Calu3 (cell line): ENCODE data around the gene DUSP9. TPM values are rescaled to one million over a fixed set of nuclear protein-coding genes. Genes with fewer than 3 reads are reported as not detected.

Experiments used
- BruUV-seq: library from RNA; stranded (reverse); fragments of 400-500 nt; replicated peaks from 2 replicates; lab custom pipeline; 2021; lab: Mats Ljungman, UMichigan
- CTCF ChIA-PET: fragments of 300-600 bp; sonication (Branson Sonifier 250); formaldehyde crosslinking; loops from one replicate; lab custom pipeline; 2022; ENCODE audit warnings: antibody characterized with exemption; lab: Charles Lee
- DNase-seq: peaks from one replicate; pipeline ENCODE4 v3.0.0; 2022
- H3K27ac Mint-ChIP-seq: one replicate; pipeline ENCODE4 v1.8.0; 2022; ENCODE audit warnings: mixed read lengths; ENCODE audit not compliant: unreplicated experiment
- H3K27me3 Mint-ChIP-seq: one replicate; pipeline ENCODE4 v1.8.0; 2022; ENCODE audit warnings: mixed read lengths; ENCODE audit not compliant: unreplicated experiment
- H3K36me3 Mint-ChIP-seq: one replicate; pipeline ENCODE4 v1.8.0; 2022; ENCODE audit warnings: mild to moderate bottlenecking, moderate library complexity, mixed read lengths; ENCODE audit not compliant: insufficient read depth, unreplicated experiment
- H3K4me1 Mint-ChIP-seq: one replicate; pipeline ENCODE4 v1.8.0; 2022; ENCODE audit warnings: mild to moderate bottlenecking, low read depth, mixed read lengths; ENCODE audit not compliant: unreplicated experiment
- H3K4me3 Mint-ChIP-seq: one replicate; pipeline ENCODE4 v1.8.0; 2022; ENCODE audit warnings: mild to moderate bottlenecking, low read depth, moderate library complexity, mixed read lengths; ENCODE audit not compliant: unreplicated experiment
- H3K9me3 Mint-ChIP-seq: one replicate; pipeline ENCODE4 v1.8.0; 2022; ENCODE audit warnings: low read depth, mixed read lengths; ENCODE audit not compliant: unreplicated experiment
- CTCF ChIP-seq: fragments of 200-600 bp; IDR thresholded peaks from one replicate; pipeline ENCODE4 v1.8.0; 2022; ENCODE audit warnings: antibody characterized with exemption; ENCODE audit not compliant: unreplicated experiment
- intact Hi-C: fragments of 100-400 bp; cut with micrococcal nuclease; formaldehyde crosslinking; loops from one replicate; pipeline ENCODE4 v1.10.0; 2022; ENCODE audit not compliant: unreplicated experiment
- total RNA-seq: library from RNA; stranded (reverse); gene quantifications from 2 replicates; pipeline ENCODE4 v1.2.3, GENCODE V29; 2022

DUSP9 gene
- total RNA-seq, 1 experiment from 2014 or later, result 0.19 TPM

GRCh38 chrX:153635388-153635787 lies 11.6 kb upstream of the DUSP9 start:
- Mint-ChIP-seq H3K4me1 (no peaks in the 10 kb centered on the region), H3K9me3 (no peaks in the 10 kb centered on the region), H3K27me3 (peaks cover 78% of the 10 kb centered on the region), H3K27ac (no peak overlapping the region), H3K4me3 (no peak overlapping the region), H3K36me3 (no peaks in the 10 kb centered on the region)
- CTCF ChIA-PET, result no interaction called here
- intact Hi-C loops, result no loop called here
- DNase-seq, result no peak
- BruUV-seq, result no TSS peak
- TF ChIP-seq CTCF, result no peak

- Mint-ChIP-seq H3K9me3 (no peaks in the 10 kb centered on the region), H3K4me3 (no peak overlapping the region), H3K27ac (no peak overlapping the region), H3K36me3 (no peaks in the 10 kb centered on the region), H3K4me1 (no peaks in the 10 kb centered on the region), H3K27me3 (peaks cover 78% of the 10 kb centered on the region)
- TF ChIP-seq CTCF, result peak; percentile 41
- peak; percentile 67 for DNase-seq
- CTCF ChIA-PET, result interaction anchor here (0.6 to 2.1 kb wide), 6 partner anchors 9 to 97 kb away, joined by 3 to 6 read pairs (median 4); partner anchors contain the start of gene CCNQ
- intact Hi-C loops, result no loop called here
- no TSS peak for BruUV-seq
Observed at GRCh38 chrX:153635788-153636668, 11.0 kb upstream of the DUSP9 start.

GRCh38 chrX:153636716-153637115 lies 10.3 kb upstream of the DUSP9 start:
- no TSS peak for BruUV-seq
- no peak overlapping the region for H3K4me3 Mint-ChIP-seq
- no peak for TF ChIP-seq CTCF
- no peaks in the 10 kb centered on the region for H3K9me3 Mint-ChIP-seq
- H3K4me1 Mint-ChIP-seq, result no peaks in the 10 kb centered on the region
- CTCF ChIA-PET, result interaction anchor here (0.8 to 2.1 kb wide), 5 partner anchors 8 to 97 kb away, joined by 3 to 6 read pairs (median 5); partner anchors contain the start of gene CCNQ
- no peak for DNase-seq
- H3K27ac Mint-ChIP-seq, result no peak overlapping the region
- H3K36me3 Mint-ChIP-seq, result no peaks in the 10 kb centered on the region
- peaks cover 78% of the 10 kb centered on the region for H3K27me3 Mint-ChIP-seq
- intact Hi-C loops, result no loop called here

GRCh38 chrX:153637121-153638040 lies 9.6 kb upstream of the DUSP9 start:
- H3K27me3 Mint-ChIP-seq, result peaks cover 82% of the 10 kb centered on the region
- no TSS peak for BruUV-seq
- no peak overlapping the region for H3K27ac Mint-ChIP-seq
- H3K4me3 Mint-ChIP-seq, result no peak overlapping the region
- CTCF ChIA-PET, result interaction anchor here (1.4 to 2.1 kb wide), 3 partner anchors 7 to 98 kb away, joined by 3 to 6 read pairs (median 5); partner anchors contain the start of gene CCNQ
- no peaks in the 10 kb centered on the region for H3K9me3 Mint-ChIP-seq
- TF ChIP-seq CTCF, result no peak
- no peaks in the 10 kb centered on the region for H3K4me1 Mint-ChIP-seq
- intact Hi-C loops, result no loop called here
- DNase-seq, result no peak
- peaks cover under 1% of the 10 kb centered on the region for H3K36me3 Mint-ChIP-seq
